Breast epithelium (tissue), 3 donors: ENCODE data around the gene CYP4F2.

ENCODE experiments used
- POLR2A ChIP-seq: fragments of 450-650 bp; IDR thresholded peaks from one replicate; pipeline ENCODE4 v1.6.1; 2016; ENCODE audit warnings: antibody characterized with exemption, mild to moderate bottlenecking, moderate library complexity
- POLR2AphosphoS5 ChIP-seq, 3 donors: sonication (generic); formaldehyde crosslinking; IDR thresholded peaks; one replicate each; pipeline ENCODE4 v1.6.1; 2017; ENCODE audit warnings: antibody characterized with exemption in 3 of 3
- TF ChIP-seq, protein P1 (sequence below), 3 donors: fragments of 450-650 bp; IDR thresholded peaks; one replicate each; pipeline ENCODE4 v1.5.1; 2016 to 2017; ENCODE audit warnings: antibody characterized with exemption in 3 of 3, mild to moderate bottlenecking in 3 of 3, moderate library complexity in 3 of 3

GRCh38 chr19:15923702-15924101, 25.8 kb upstream of the CYP4F2 start:
- TF ChIP-seq, protein P1, sequence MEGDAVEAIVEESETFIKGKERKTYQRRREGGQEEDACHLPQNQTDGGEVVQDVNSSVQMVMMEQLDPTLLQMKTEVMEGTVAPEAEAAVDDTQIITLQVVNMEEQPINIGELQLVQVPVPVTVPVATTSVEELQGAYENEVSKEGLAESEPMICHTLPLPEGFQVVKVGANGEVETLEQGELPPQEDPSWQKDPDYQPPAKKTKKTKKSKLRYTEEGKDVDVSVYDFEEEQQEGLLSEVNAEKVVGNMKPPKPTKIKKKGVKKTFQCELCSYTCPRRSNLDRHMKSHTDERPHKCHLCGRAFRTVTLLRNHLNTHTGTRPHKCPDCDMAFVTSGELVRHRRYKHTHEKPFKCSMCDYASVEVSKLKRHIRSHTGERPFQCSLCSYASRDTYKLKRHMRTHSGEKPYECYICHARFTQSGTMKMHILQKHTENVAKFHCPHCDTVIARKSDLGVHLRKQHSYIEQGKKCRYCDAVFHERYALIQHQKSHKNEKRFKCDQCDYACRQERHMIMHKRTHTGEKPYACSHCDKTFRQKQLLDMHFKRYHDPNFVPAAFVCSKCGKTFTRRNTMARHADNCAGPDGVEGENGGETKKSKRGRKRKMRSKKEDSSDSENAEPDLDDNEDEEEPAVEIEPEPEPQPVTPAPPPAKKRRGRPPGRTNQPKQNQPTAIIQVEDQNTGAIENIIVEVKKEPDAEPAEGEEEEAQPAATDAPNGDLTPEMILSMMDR (IDR thresholded peaks at IDR 0.05), result no peak
- TF ChIP-seq POLR2AphosphoS5 (IDR thresholded peaks at IDR 0.05), result no peak
- TF ChIP-seq POLR2A, result no peak
